Endodermal cell (in vitro differentiated cells): Measurements from ENCODE around the gene AHSP. TPM values are rescaled to one million over a fixed set of nuclear protein-coding genes. Genes with fewer than 3 reads are reported as not detected.

ENCODE experiments used
- DNase-seq: peaks from one replicate; pipeline ENCODE4 v3.0.0-alpha.2; 2017
- H3K27ac ChIP-seq: 2 replicates; pipeline ENCODE4 v1.5.1; 2013; ENCODE audit warnings: mild to moderate bottlenecking, low read depth, low read length, moderate library complexity
- H3K27me3 ChIP-seq: 2 replicates; pipeline ENCODE4 v1.6.1; 2013; ENCODE audit warnings: mild to moderate bottlenecking, low read length, moderate library complexity; ENCODE audit not compliant: insufficient read depth, control insufficient read depth, poor library complexity, severe bottlenecking
- H3K36me3 ChIP-seq: 2 replicates; pipeline ENCODE4 v1.7.0; 2013; ENCODE audit warnings: mild to moderate bottlenecking, low read length, moderate library complexity; ENCODE audit not compliant: control insufficient read depth, insufficient read depth
- H3K4me1 ChIP-seq: one replicate; pipeline ENCODE4 v1.7.0; 2013; ENCODE audit warnings: low read length; ENCODE audit not compliant: control insufficient read depth, insufficient read depth
- H3K4me3 ChIP-seq: 2 replicates; pipeline ENCODE4 v1.5.1; 2013; ENCODE audit warnings: mild to moderate bottlenecking, low read length, moderate library complexity
- H3K9ac ChIP-seq: 2 replicates; pipeline ENCODE4 v1.6.1; 2013; ENCODE audit warnings: mild to moderate bottlenecking, low read length, moderate library complexity; ENCODE audit not compliant: poor library complexity, severe bottlenecking; ENCODE audit errors: extremely low read depth
- H3K9me3 ChIP-seq: 2 replicates; pipeline ENCODE4 v1.6.1; 2013; ENCODE audit warnings: mild to moderate bottlenecking, low read length, moderate library complexity; ENCODE audit not compliant: control insufficient read depth
- H3K27ac Mint-ChIP-seq: 2 replicates; pipeline ENCODE4 v1.8.0; 2020; ENCODE audit warnings: mixed read lengths
- H3K27me3 Mint-ChIP-seq: 2 replicates; pipeline ENCODE4 v1.8.0; 2021; ENCODE audit warnings: mild to moderate bottlenecking, mixed read lengths; ENCODE audit not compliant: insufficient read depth
- H3K36me3 Mint-ChIP-seq: 2 replicates; pipeline ENCODE4 v1.8.0; 2020; ENCODE audit warnings: low read depth, mixed read lengths
- H3K4me1 Mint-ChIP-seq: 2 replicates; pipeline ENCODE4 v1.8.0; 2020; ENCODE audit warnings: mixed read lengths
- H3K4me3 Mint-ChIP-seq: 2 replicates; pipeline ENCODE4 v1.8.0; 2020; ENCODE audit warnings: mild to moderate bottlenecking, moderate library complexity, mixed read lengths
- H3K9me3 Mint-ChIP-seq: 2 replicates; pipeline ENCODE4 v1.8.0; 2020; ENCODE audit warnings: mild to moderate bottlenecking, mixed read lengths
- CTCF ChIP-seq: fragments of 200-600 bp; sonication (generic); conservative IDR thresholded peaks from 2 replicates; pipeline ENCODE4 v1.5.0; 2021; ENCODE audit warnings: antibody characterized with exemption, mild to moderate bottlenecking
- WGBS, 2 experiments: methylation state at CpG; one replicate each; pipeline versions ENCODE4 v1.1.5 to v1.1.7; 2013; ENCODE audit warnings: missing lambda C conversion rate in 2 of 2, mixed read lengths in 1 of 2; ENCODE audit not compliant: insufficient coverage in 1 of 2, insufficient read length in 1 of 2; 5-methylcytosine and 5-hydroxymethylcytosine counted together
- total RNA-seq, 2 donors: library from RNA; stranded (reverse); fragmentation: NEBNext Ultra II Directional in 1 of 2; extraction: Animal tissue kit (Norgen Biotek cat#: 25700) in 1 of 2; gene quantifications; 2 replicates in 1 of 2; 3 replicates in 1 of 2; pipeline ENCODE4 v1.2.1, GENCODE V29; 2021

Gene AHSP
- total RNA-seq, 2 donors from 2014 or later, result not detected

- Histone ChIP-seq H3K36me3 (no peaks in the 10 kb centered on the region), H3K4me3 (peak overlapping the region; percentile 81), H3K27me3 (peaks cover 54% of the 10 kb centered on the region), H3K4me1 (no peaks in the 10 kb centered on the region), H3K9me3 (no peaks in the 10 kb centered on the region), H3K9ac (no peak overlapping the region), H3K27ac (no peak overlapping the region)
- no peak for DNase-seq
- TF ChIP-seq CTCF, result no peak
- Mint-ChIP-seq H3K36me3 (peaks cover 21% of the 10 kb centered on the region), H3K4me1 (peaks cover 11% of the 10 kb centered on the region), H3K9me3 (no peaks in the 10 kb centered on the region), H3K27ac (no peak overlapping the region), H3K27me3 (peaks cover 71% of the 10 kb centered on the region), H3K4me3 (peak overlapping the region; percentile 62)
- 16 to 18% methylated on average over 23 to 48 of the region's 48 CpGs for WGBS, 2 experiments
These were observed 40.5 kb upstream of the AHSP start for GRCh38 chr16:31487071-31487719.

GRCh38 chr16:31487720-31488467 lies 39.8 kb upstream of the AHSP start:
- H3K27ac Mint-ChIP-seq, result no peak overlapping the region
- H3K9ac ChIP-seq, result peak overlapping the region; percentile 6
- H3K9me3 Mint-ChIP-seq, result no peaks in the 10 kb centered on the region
- no peaks in the 10 kb centered on the region for H3K9me3 ChIP-seq
- peaks cover 11% of the 10 kb centered on the region for H3K4me1 Mint-ChIP-seq
- WGBS, 2 experiments, result 2 to 5% methylated on average over 23 to 60 of the region's 60 CpGs
- H3K27me3 ChIP-seq, result peaks cover 48% of the 10 kb centered on the region
- TF ChIP-seq CTCF, result no peak
- peak overlapping the region; percentile 62 for H3K4me3 Mint-ChIP-seq
- peaks cover 28% of the 10 kb centered on the region for H3K36me3 Mint-ChIP-seq
- peak overlapping the region; percentile 81 for H3K4me3 ChIP-seq
- H3K27ac ChIP-seq, result no peak overlapping the region
- DNase-seq, result peak; percentile 89
- peaks cover 64% of the 10 kb centered on the region for H3K27me3 Mint-ChIP-seq
- no peaks in the 10 kb centered on the region for H3K36me3 ChIP-seq
- H3K4me1 ChIP-seq, result no peaks in the 10 kb centered on the region

- TF ChIP-seq CTCF, result no peak
- DNase-seq, result no peak
- H3K27me3 ChIP-seq, result peaks cover 48% of the 10 kb centered on the region
- no peak overlapping the region for H3K27ac Mint-ChIP-seq
- peaks cover 11% of the 10 kb centered on the region for H3K4me1 Mint-ChIP-seq
- no peak overlapping the region for H3K27ac ChIP-seq
- peaks cover 58% of the 10 kb centered on the region for H3K27me3 Mint-ChIP-seq
- peaks cover 35% of the 10 kb centered on the region for H3K36me3 Mint-ChIP-seq
- H3K36me3 ChIP-seq, result no peaks in the 10 kb centered on the region
- H3K9me3 Mint-ChIP-seq, result no peaks in the 10 kb centered on the region
- H3K9ac ChIP-seq, result no peak overlapping the region
- WGBS, 2 experiments, result 61 to 76% methylated on average over 39 to 77 of the region's 77 CpGs
- H3K9me3 ChIP-seq, result no peaks in the 10 kb centered on the region
- peak overlapping the region; percentile 81 for H3K4me3 ChIP-seq
- no peaks in the 10 kb centered on the region for H3K4me1 ChIP-seq
- peak overlapping the region; percentile 62 for H3K4me3 Mint-ChIP-seq
These were observed 39.0 kb upstream of the AHSP start for GRCh38 chr16:31488468-31489297.
